SK-N-SH (cell line): ENCODE results near the gene ATP2C1. TPM values are rescaled to one million over a fixed set of nuclear protein-coding genes. Genes with fewer than 3 reads are reported as not detected.

Experiments
- CTCF ChIA-PET: fragments of 300-600, 350-600 bp; formaldehyde crosslinking; extraction: SDS; loops from one replicate; lab custom pipeline; 2021; lab: Yijun Ruan, JAX
- POLR2A ChIA-PET: fragments of 350-600 bp; sonication (Branson Sonifier 250); formaldehyde crosslinking; extraction: SDS; loops from one replicate; lab custom pipeline; 2020; ENCODE audit warnings: antibody characterized with exemption, inconsistent platforms; lab: Yijun Ruan, JAX
- DNase-seq: peaks from one replicate; pipeline ENCODE4 v3.0.0; 2012
- H2AFZ ChIP-seq: fragments of 200-600 bp; sonication (generic); 2 replicates; pipeline ENCODE4 v1.8.1; 2016; ENCODE audit warnings: antibody characterized with exemption, mild to moderate bottlenecking, low read depth
- H3F3A ChIP-seq: fragments of 200-600 bp; sonication (generic); replicated peaks from 2 replicates; pipeline ENCODE3; 2016; ENCODE audit warnings: antibody characterized with exemption, mild to moderate bottlenecking; ENCODE audit not compliant: insufficient read depth
- H3K27ac ChIP-seq, 2 experiments: fragments of 200-500 bp in 1 of 2; fragments of 200-600 bp in 1 of 2; sonication (Bioruptor generic) in 1 of 2; sonication (generic), shearing (Covaris generic) in 1 of 2; 2 replicates each; pipeline versions ENCODE4 v1.5.1 to v1.6.1; 2014 to 2016; ENCODE audit warnings: low read depth in 2 of 2, inconsistent platforms in 1 of 2, low read length in 1 of 2, mild to moderate bottlenecking in 1 of 2, mixed read lengths in 1 of 2
- H3K27me3 ChIP-seq: fragments of 200-600 bp; sonication (generic), shearing (Covaris generic); 2 replicates; pipeline ENCODE4 v1.6.1; 2016; ENCODE audit warnings: mixed run types; ENCODE audit not compliant: insufficient read depth
- H3K36me3 ChIP-seq, 2 experiments: fragments of 200-500 bp in 1 of 2; fragments of 200-600 bp in 1 of 2; sonication (Bioruptor generic) in 1 of 2; sonication (generic) in 1 of 2; replicated peaks in 1 of 2; 2 replicates each; pipeline versions ENCODE3 to v1.5.1; 2014 to 2016; ENCODE audit warnings: low read length in 1 of 2, mild to moderate bottlenecking in 1 of 2; ENCODE audit not compliant: insufficient read depth in 2 of 2, control insufficient read depth in 1 of 2
- H3K4me1 ChIP-seq, 2 experiments: fragments of 200-500 bp in 1 of 2; fragments of 200-600 bp in 1 of 2; sonication (Bioruptor generic) in 1 of 2; sonication (generic), shearing (Covaris generic) in 1 of 2; 2 replicates each; pipeline versions ENCODE4 v1.5.1 to v1.6.1; 2014 to 2016; ENCODE audit warnings: low read depth in 1 of 2, low read length in 1 of 2, mixed run types in 1 of 2; ENCODE audit not compliant: insufficient read depth in 2 of 2, control insufficient read depth in 1 of 2
- H3K4me2 ChIP-seq: fragments of 200-600 bp; sonication (generic), shearing (Covaris generic); 2 replicates; pipeline ENCODE4 v1.6.1; 2017; ENCODE audit warnings: mixed run types
- H3K4me3 ChIP-seq, 2 experiments: fragments of 200-500 bp in 1 of 2; fragments of 200-600 bp in 1 of 2; sonication (Bioruptor generic) in 1 of 2; sonication (generic), shearing (Covaris generic) in 1 of 2; 2 replicates each; pipeline versions ENCODE4 v1.5.1 to v1.8.1; 2014 to 2016; ENCODE audit warnings: low read depth in 2 of 2, inconsistent platforms in 1 of 2, low read length in 1 of 2, mild to moderate bottlenecking in 1 of 2, mixed read lengths in 1 of 2, moderate library complexity in 1 of 2
- H3K79me2 ChIP-seq: fragments of 200-600 bp; sonication (generic); 2 replicates; pipeline ENCODE4 v1.8.1; 2017; ENCODE audit warnings: mild to moderate bottlenecking; ENCODE audit not compliant: insufficient read depth
- H3K9ac ChIP-seq: fragments of 200-600 bp; sonication (generic); 2 replicates; pipeline ENCODE4 v1.6.1; 2017; ENCODE audit warnings: mixed run types
- H3K9me2 ChIP-seq: fragments of 200-600 bp; sonication (generic); 2 replicates; pipeline ENCODE4 v1.6.1; 2017; ENCODE audit warnings: mixed run types
- H3K9me3 ChIP-seq: fragments of 200-600 bp; sonication (generic); 2 replicates; pipeline ENCODE4 v1.6.1; 2017; ENCODE audit warnings: mixed run types, mild to moderate bottlenecking, moderate library complexity
- H4K20me1 ChIP-seq: fragments of 200-600 bp; sonication (generic); 2 replicates; pipeline ENCODE4 v1.6.1; 2017; ENCODE audit warnings: mild to moderate bottlenecking, mixed run types; ENCODE audit not compliant: insufficient read depth
- CHD2 ChIP-seq: fragments of 150-350 bp; IDR thresholded peaks from 2 replicates; pipeline ENCODE4 v1.6.1; 2018; ENCODE audit warnings: low read length; ENCODE audit not compliant: partially characterized antibody
- ELF1 ChIP-seq: IDR thresholded peaks from 2 replicates; pipeline ENCODE4 v1.4.0; 2012
- EZH2phosphoT487 ChIP-seq: fragments of 200-600 bp; sonication (generic); IDR thresholded peaks from 2 replicates; pipeline ENCODE4 v1.6.1; 2017; ENCODE audit warnings: low read depth, mixed run types, mild to moderate bottlenecking, antibody characterized with exemption, moderate library complexity, borderline replicate concordance
- FOXJ3 ChIP-seq: sonication (generic); formaldehyde crosslinking; IDR thresholded peaks from 2 replicates; pipeline ENCODE4 v1.5.1; 2020; ENCODE audit warnings: mild to moderate bottlenecking, missing genetic modification reagents
- FOXM1 ChIP-seq: IDR thresholded peaks from 2 replicates; pipeline ENCODE4 v1.4.0; 2012; ENCODE audit warnings: low read depth, mild to moderate bottlenecking
- GATA2 ChIP-seq: sonication (generic); formaldehyde crosslinking; IDR thresholded peaks from 2 replicates; pipeline ENCODE4 v1.5.0; 2020; ENCODE audit warnings: mild to moderate bottlenecking, missing genetic modification reagents
- JUND ChIP-seq: IDR thresholded peaks from 2 replicates; pipeline ENCODE4 v1.4.0; 2012
- MEF2A ChIP-seq: IDR thresholded peaks from 2 replicates; pipeline ENCODE4 v1.4.0; 2012; ENCODE audit warnings: low read depth, borderline replicate concordance
- MXI1 ChIP-seq: IDR thresholded peaks from 2 replicates; pipeline ENCODE4 v1.6.1; 2012; ENCODE audit warnings: mild to moderate bottlenecking, low read depth, low read length, improper control_type of control experiment
- RAD21 ChIP-seq: IDR thresholded peaks from 2 replicates; pipeline ENCODE4 v1.6.1; 2012; ENCODE audit warnings: mild to moderate bottlenecking, low read length
- RCOR1 ChIP-seq: fragments of 150-350 bp; IDR thresholded peaks from 2 replicates; pipeline ENCODE4 v1.6.1; 2017; ENCODE audit warnings: antibody characterized with exemption, low read length
- SIN3A ChIP-seq: IDR thresholded peaks from 2 replicates; pipeline ENCODE4 v1.6.1; 2012; ENCODE audit warnings: low read depth, mild to moderate bottlenecking, low read length, moderate library complexity, borderline replicate concordance
- SMC3 ChIP-seq: IDR thresholded peaks from 2 replicates; pipeline ENCODE4 v1.6.1; 2012; ENCODE audit warnings: low read depth, low read length, improper control_type of control experiment
- TCF12 ChIP-seq: IDR thresholded peaks from 2 replicates; pipeline ENCODE4 v1.4.0; 2012
- WGBS: methylation state at CpG from one replicate; pipeline ENCODE4 v1.1.6; 2017; ENCODE audit warnings: low lambda C conversion rate; 5-methylcytosine and 5-hydroxymethylcytosine counted together
- polyA plus RNA-seq, 3 experiments: library from polyadenylated mRNA; depleted of rRNA; stranded (reverse); fragments of >200 nt; gene quantifications; 2 replicates each; pipeline ENCODE4 v1.2.3, GENCODE V29; 2012
- TF ChIP-seq, protein P1 (sequence below): fragments of 150-350 bp; IDR thresholded peaks from 2 replicates; pipeline ENCODE4 v1.6.1; 2016; ENCODE audit warnings: mild to moderate bottlenecking, low read depth, low read length
- TF ChIP-seq, protein P2 (sequence below): IDR thresholded peaks from 2 replicates; pipeline ENCODE4 v1.4.0; 2012; ENCODE audit warnings: low read depth, borderline replicate concordance
- TF ChIP-seq, protein P3 (sequence below): IDR thresholded peaks from 2 replicates; pipeline ENCODE4 v1.4.0; 2012; ENCODE audit warnings: low read depth, borderline replicate concordance

Gene ATP2C1
- polyA plus RNA-seq, 1 of the 3 experiments (the other 2 are of a cell fraction), result 35.6 TPM

- CTCF ChIA-PET, result interaction anchor here (1.0 to 1.5 kb wide), 3 partner anchors 10 to 1013 kb away, joined by 3 to 5 read pairs (median 3); partner anchors contain the start of gene ATP2C1
- TF ChIP-seq, protein P1, sequence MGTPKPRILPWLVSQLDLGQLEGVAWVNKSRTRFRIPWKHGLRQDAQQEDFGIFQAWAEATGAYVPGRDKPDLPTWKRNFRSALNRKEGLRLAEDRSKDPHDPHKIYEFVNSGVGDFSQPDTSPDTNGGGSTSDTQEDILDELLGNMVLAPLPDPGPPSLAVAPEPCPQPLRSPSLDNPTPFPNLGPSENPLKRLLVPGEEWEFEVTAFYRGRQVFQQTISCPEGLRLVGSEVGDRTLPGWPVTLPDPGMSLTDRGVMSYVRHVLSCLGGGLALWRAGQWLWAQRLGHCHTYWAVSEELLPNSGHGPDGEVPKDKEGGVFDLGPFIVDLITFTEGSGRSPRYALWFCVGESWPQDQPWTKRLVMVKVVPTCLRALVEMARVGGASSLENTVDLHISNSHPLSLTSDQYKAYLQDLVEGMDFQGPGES, result no peak
- TF ChIP-seq MEF2A (no peak), SIN3A (no peak), EZH2phosphoT487 (no peak), JUND (no peak), RCOR1 (no peak), TCF12 (no peak), FOXM1 (no peak), ELF1 (no peak), SMC3 (no peak), FOXJ3 (CRISPR knock-in tag) (no peak), MXI1 (no peak), RAD21 (no peak), GATA2 (CRISPR knock-in tag) (no peak), CHD2 (no peak)
- TF ChIP-seq, protein P2, sequence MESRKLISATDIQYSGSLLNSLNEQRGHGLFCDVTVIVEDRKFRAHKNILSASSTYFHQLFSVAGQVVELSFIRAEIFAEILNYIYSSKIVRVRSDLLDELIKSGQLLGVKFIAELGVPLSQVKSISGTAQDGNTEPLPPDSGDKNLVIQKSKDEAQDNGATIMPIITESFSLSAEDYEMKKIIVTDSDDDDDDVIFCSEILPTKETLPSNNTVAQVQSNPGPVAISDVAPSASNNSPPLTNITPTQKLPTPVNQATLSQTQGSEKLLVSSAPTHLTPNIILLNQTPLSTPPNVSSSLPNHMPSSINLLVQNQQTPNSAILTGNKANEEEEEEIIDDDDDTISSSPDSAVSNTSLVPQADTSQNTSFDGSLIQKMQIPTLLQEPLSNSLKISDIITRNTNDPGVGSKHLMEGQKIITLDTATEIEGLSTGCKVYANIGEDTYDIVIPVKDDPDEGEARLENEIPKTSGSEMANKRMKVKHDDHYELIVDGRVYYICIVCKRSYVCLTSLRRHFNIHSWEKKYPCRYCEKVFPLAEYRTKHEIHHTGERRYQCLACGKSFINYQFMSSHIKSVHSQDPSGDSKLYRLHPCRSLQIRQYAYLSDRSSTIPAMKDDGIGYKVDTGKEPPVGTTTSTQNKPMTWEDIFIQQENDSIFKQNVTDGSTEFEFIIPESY, result no peak
- TF ChIP-seq, protein P3, sequence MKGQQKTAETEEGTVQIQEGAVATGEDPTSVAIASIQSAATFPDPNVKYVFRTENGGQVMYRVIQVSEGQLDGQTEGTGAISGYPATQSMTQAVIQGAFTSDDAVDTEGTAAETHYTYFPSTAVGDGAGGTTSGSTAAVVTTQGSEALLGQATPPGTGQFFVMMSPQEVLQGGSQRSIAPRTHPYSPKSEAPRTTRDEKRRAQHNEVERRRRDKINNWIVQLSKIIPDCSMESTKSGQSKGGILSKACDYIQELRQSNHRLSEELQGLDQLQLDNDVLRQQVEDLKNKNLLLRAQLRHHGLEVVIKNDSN, result no peak
- no peak overlapping the region for H3K27ac ChIP-seq
- H3K27me3 ChIP-seq, result no peaks in the 10 kb centered on the region
- peaks cover 0 to 8% of the 10 kb centered on the region in 2 experiments; a peak in 2 of 4 replicates for H3K4me1 ChIP-seq
- H3F3A ChIP-seq, result no peaks in the 10 kb centered on the region
- H3K4me3 ChIP-seq, result peak overlapping the region; percentile 85
- peaks cover 11% of the 10 kb centered on the region for H3K79me2 ChIP-seq
- POLR2A ChIA-PET, result interaction anchor here (2.1 kb wide), 1 partner anchor 98 kb away, joined by 5 read pairs; no protein-coding TSS in a partner anchor
- 92% methylated on average over 1 of the region's 1 CpG for WGBS
- no peaks in the 10 kb centered on the region for H3K9me2 ChIP-seq
- 0 out of 2 replicates have a peak overlapping the region, but pooled peaks have one; percentile 90 for H3K9ac ChIP-seq
- no peak for DNase-seq
- peaks cover 9 to 34% of the 10 kb centered on the region in 2 experiments for H3K36me3 ChIP-seq
- H4K20me1 ChIP-seq, result no peaks in the 10 kb centered on the region
- no peaks in the 10 kb centered on the region for H3K9me3 ChIP-seq
- peak overlapping the region; percentile 90 for H3K4me2 ChIP-seq
- H2AFZ ChIP-seq, result 0 out of 2 replicates have a peak overlapping the region, but pooled peaks have one; percentile 29
These were observed 131.7 kb downstream of the ATP2C1 start for GRCh38 chr3:131025539-131025938.
